Gastroesophageal sphincter (tissue), 4 donors: ENCODE measurements around the gene GON4L. TPM values are rescaled to one million over a fixed set of nuclear protein-coding genes. Genes with fewer than 3 reads are reported as not detected.
"Not testable (repeated sequence)": the region's sequence is repeated elsewhere in the genome, so short reads cannot be mapped to it uniquely, and the experiment has no call there.

Experiments
- ATAC-seq: fragments of 150-250 bp; one replicate; pipeline ENCODE4 v1.9.1; 2016; ENCODE audit warnings: mild to moderate bottlenecking, moderate library complexity
- H3K27ac ChIP-seq, 4 donors: fragments of 200-600 bp; sonication (generic) in 3 of 4; 1 replicate in 3 of 4; 2 replicates in 1 of 4; pipeline ENCODE4 v1.5.1; 2016 to 2019
- H3K27me3 ChIP-seq: fragments of 200-600 bp; sonication (generic); one replicate; pipeline ENCODE4 v1.5.1; 2019
- H3K36me3 ChIP-seq, 2 donors: fragments of 200-600 bp; sonication (generic); one replicate each; pipeline ENCODE4 v1.5.1; 2019; ENCODE audit warnings: control low read depth in 1 of 2
- H3K4me1 ChIP-seq, 3 donors: fragments of 200-600 bp; sonication (generic); 1 replicate in 2 of 3; 2 replicates in 1 of 3; pipeline ENCODE4 v1.5.1; 2016 to 2019; ENCODE audit warnings: control low read depth in 2 of 3
- H3K4me3 ChIP-seq, 2 donors: fragments of 200-600 bp; sonication (generic); one replicate each; pipeline ENCODE4 v1.5.1; 2019; ENCODE audit warnings: mild to moderate bottlenecking in 1 of 2, moderate library complexity in 1 of 2
- H3K9me3 ChIP-seq, 3 donors: fragments of 200-600 bp; sonication (generic); one replicate each; pipeline ENCODE4 v1.5.1; 2017 to 2019; ENCODE audit warnings: control low read depth in 2 of 3
- EP300 ChIP-seq: sonication (generic); formaldehyde crosslinking; IDR thresholded peaks from one replicate; pipeline ENCODE4 v1.6.1; 2017; ENCODE audit warnings: antibody characterized with exemption, mild to moderate bottlenecking
- POLR2A ChIP-seq, 2 donors: fragments of 450-650 bp; IDR thresholded peaks; one replicate each; pipeline ENCODE4 v1.6.1; 2017; ENCODE audit warnings: antibody characterized with exemption in 2 of 2, mild to moderate bottlenecking in 2 of 2, moderate library complexity in 1 of 2
- POLR2AphosphoS5 ChIP-seq: sonication (generic); formaldehyde crosslinking; IDR thresholded peaks from one replicate; pipeline ENCODE4 v1.6.1; 2017; ENCODE audit warnings: antibody characterized with exemption
- WGBS, 2 donors: methylation state at CpG; one replicate each; pipeline ENCODE4 v1.1.5; 2018; ENCODE audit warnings: low coverage in 1 of 2; 5-methylcytosine and 5-hydroxymethylcytosine counted together
- total RNA-seq, 4 donors: library from RNA; depleted of rRNA; stranded (reverse); fragments of >200 nt; gene quantifications; one replicate each; pipeline ENCODE4 v1.1.0, GENCODE V29; 2016
- TF ChIP-seq, protein P1 (sequence below), 4 experiments: fragments of 200-600 bp in 2 of 4; fragments of 450-650 bp in 2 of 4; sonication (generic) in 1 of 4; IDR thresholded peaks; one replicate each; pipeline ENCODE4 v1.5.1; 2017 to 2019; ENCODE audit warnings: antibody characterized with exemption in 4 of 4, mild to moderate bottlenecking in 2 of 4, moderate library complexity in 2 of 4

GON4L gene
- total RNA-seq, 4 donors from 2014 or later, result 16.6 to 55.1 (median 35.9) TPM

DNA sequence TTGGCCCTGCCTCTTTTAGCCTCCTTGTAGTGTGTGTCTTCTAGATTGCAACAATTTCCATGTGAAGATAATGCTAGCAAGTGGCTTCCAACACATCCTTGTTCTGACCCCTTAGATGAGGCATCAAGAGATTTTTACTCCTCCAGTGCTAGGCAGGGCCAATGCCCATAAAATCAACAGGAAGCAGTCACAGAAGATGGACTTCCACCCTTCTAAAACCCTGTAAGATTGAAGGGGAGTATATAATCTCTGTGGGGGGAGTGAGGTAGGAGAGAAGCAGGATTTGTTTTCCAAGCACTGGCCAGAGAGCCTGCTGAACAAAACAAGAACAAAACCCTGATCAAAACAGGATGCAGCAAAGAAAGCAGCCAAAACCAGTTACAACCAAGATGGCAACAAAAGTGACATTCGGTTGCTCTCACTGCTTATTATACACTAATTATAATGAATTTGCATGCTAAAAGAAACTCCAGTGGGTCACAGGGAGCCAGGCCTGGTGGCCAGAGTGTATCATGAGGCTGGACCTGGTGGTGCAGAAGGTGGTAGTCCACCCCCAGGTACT is 12.1 kb downstream of the GON4L start:
- H3K36me3 ChIP-seq, result peaks cover 0 to 45% of the 10 kb centered on the region in 2 donors

DNA sequence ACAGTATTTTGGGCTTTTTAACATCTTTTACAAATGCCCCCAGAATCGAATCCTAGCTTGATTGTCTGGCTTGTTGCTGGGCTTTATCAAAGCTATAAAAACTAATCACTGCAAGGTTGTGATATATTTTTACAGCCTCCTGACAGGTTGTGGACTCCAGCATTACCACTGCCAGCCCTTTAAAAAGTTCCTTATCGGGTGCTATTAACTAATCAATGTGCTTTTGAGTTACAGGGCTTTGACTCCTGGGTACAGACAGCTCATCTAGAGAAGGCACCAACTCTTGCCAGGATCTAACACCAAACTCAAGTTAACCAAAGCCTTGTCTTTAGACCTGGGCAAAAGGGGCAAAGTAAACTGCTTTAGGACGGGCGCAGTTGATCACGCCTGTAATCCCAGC is 16.6 kb downstream of the GON4L start:
- H3K4me1 ChIP-seq, result peaks cover 0 to 16% (median 0%) of the 10 kb centered on the region in 3 donors
- H3K4me3 ChIP-seq, result no peak overlapping the region
- ATAC-seq, result no peak
- peaks cover 0 to 21% of the 10 kb centered on the region in 2 donors for H3K36me3 ChIP-seq
- no peaks in the 10 kb centered on the region for H3K27me3 ChIP-seq
- H3K9me3 ChIP-seq, result no peaks in the 10 kb centered on the region
- H3K27ac ChIP-seq, result no peak overlapping the region
- WGBS, 2 donors, result 83 to 100% methylated on average over 1 to 2 of the region's 5 CpGs
- TF ChIP-seq POLR2AphosphoS5 (no peak), POLR2A (IDR thresholded peaks at IDR 0.05) (no peak), EP300 (no peak)
- TF ChIP-seq, protein P1, sequence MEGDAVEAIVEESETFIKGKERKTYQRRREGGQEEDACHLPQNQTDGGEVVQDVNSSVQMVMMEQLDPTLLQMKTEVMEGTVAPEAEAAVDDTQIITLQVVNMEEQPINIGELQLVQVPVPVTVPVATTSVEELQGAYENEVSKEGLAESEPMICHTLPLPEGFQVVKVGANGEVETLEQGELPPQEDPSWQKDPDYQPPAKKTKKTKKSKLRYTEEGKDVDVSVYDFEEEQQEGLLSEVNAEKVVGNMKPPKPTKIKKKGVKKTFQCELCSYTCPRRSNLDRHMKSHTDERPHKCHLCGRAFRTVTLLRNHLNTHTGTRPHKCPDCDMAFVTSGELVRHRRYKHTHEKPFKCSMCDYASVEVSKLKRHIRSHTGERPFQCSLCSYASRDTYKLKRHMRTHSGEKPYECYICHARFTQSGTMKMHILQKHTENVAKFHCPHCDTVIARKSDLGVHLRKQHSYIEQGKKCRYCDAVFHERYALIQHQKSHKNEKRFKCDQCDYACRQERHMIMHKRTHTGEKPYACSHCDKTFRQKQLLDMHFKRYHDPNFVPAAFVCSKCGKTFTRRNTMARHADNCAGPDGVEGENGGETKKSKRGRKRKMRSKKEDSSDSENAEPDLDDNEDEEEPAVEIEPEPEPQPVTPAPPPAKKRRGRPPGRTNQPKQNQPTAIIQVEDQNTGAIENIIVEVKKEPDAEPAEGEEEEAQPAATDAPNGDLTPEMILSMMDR (IDR thresholded peaks at IDR 0.05), result no peak

More for the DNA sequence above, 12.1 kb downstream of the GON4L start:
- no peaks in the 10 kb centered on the region for H3K9me3 ChIP-seq
- H3K4me1 ChIP-seq, result peaks cover 0 to 32% (median 0%) of the 10 kb centered on the region in 3 donors
- no peaks in the 10 kb centered on the region for H3K27me3 ChIP-seq
- TF ChIP-seq, protein P1 (IDR thresholded peaks at IDR 0.05), result no peak
- TF ChIP-seq POLR2AphosphoS5 (no peak), EP300 (no peak), POLR2A (IDR thresholded peaks at IDR 0.05) (no peak)
- WGBS, 2 donors, result 71 to 78% methylated on average over 1 of the region's 1 CpG
- no peak overlapping the region for H3K27ac ChIP-seq
- ATAC-seq, result no peak
- no peak overlapping the region for H3K4me3 ChIP-seq

DNA sequence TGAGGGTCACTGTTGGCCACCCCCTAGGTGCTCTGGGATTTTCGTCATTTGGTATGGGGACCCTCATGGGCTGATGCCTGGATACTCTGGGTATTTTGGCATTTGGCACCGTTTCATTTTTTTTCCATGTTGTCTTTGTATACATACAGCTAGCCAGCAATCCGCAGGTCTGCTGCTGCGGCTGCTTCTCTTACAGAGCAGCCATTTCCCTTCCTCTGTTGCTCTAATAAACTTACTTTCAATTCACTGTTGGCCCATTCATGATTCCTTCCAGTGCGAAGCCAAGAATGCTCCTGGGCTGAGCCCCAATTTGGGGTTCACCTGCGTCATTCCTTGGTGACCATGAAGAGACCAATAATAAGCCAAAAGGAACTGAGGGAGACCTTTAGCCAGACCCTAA is 21.5 kb downstream of the GON4L start:
- TF ChIP-seq EP300, result no peak
- TF ChIP-seq POLR2A (IDR thresholded peaks at IDR 0.05), result no peak
- TF ChIP-seq, protein P1 (IDR thresholded peaks at IDR 0.05), result no peak
- TF ChIP-seq POLR2AphosphoS5, result no peak
- no peak for ATAC-seq
- WGBS, 2 donors, result 88 to 96% methylated on average over 3 to 5 of the region's 6 CpGs
- no peaks in the 10 kb centered on the region for H3K9me3 ChIP-seq
- H3K4me3 ChIP-seq, result no peak overlapping the region
- no peaks in the 10 kb centered on the region for H3K27me3 ChIP-seq
- H3K4me1 ChIP-seq, result peaks cover 0 to 5% (median 0%) of the 10 kb centered on the region in 3 donors
- H3K27ac ChIP-seq, result no peak overlapping the region
- peaks cover 0 to 3% of the 10 kb centered on the region in 2 donors for H3K36me3 ChIP-seq

DNA sequence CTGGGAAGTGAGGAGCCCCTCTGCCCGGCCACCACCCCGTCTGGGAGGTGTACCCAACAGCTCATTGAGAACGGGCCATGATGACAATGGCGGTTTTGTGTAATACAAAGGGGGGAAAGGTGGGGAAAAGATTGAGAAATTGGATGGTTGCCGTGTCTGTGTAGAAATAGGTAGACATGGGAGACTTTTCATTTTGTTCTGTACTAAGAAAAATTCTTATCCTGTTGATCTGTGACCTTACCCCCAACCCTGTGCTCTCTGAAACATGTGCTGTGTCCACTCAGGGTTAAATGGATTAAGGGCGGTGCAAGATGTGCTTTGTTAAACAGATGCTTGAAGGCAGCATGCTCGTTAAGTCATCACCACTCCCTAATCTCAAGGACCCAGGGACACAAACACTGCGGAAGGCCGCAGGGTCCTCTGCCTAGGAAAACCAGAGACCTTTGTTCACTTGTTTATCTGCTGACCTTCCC is 22.1 kb downstream of the GON4L start:
- H3K4me3 ChIP-seq, H3K27ac ChIP-seq, H3K9me3 ChIP-seq, H3K4me1 ChIP-seq, H3K36me3 ChIP-seq, ATAC-seq, H3K27me3 ChIP-seq: not testable (repeated sequence)
- WGBS, 2 donors, result 93% methylated on average over 2 of the region's 9 CpGs; no CpG with 5 or more reads in 1 of the 2 donors

DNA sequence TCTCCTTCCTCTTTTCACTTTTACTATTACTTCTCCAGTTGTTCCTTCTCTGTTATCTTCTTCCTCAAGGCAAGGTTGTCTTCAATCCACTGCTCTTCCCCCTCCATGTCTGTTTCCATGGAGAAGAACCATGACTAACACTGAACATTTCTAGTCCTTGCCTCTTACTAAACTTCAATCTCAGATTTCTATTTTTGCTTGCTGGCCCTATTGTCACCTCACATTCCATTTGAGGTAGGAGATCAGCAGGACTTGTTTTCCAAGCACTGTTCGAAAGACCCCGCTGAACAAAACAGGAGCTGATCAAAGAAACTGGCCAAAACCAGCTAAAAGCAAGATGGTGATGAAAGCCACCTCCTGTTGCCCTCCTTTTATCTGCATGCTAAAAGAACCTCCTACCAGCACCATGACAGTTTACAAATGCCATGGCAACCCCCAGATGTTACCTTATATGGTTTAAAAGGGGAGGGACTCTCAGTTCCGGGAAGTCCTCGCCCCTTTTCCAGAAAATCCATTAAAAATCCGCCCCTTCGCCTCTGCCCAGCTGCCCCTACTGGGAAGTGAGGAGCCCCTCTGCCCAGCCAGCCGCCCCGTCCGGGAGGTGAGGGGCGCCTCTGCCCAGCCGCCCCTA is 22.6 kb downstream of the GON4L start:
- H3K27me3 ChIP-seq, result no peaks in the 10 kb centered on the region
- H3K4me3 ChIP-seq, result no peak overlapping the region
- H3K9me3 ChIP-seq, result no peaks in the 10 kb centered on the region
- 80 to 100% methylated on average over 1 of the region's 11 CpGs for WGBS, 2 donors
- ATAC-seq, result no peak
- no peak overlapping the region for H3K27ac ChIP-seq
- H3K36me3 ChIP-seq, result peaks cover 0 to 3% of the 10 kb centered on the region in 2 donors
- TF ChIP-seq, protein P1 (IDR thresholded peaks at IDR 0.05), result no peak
- TF ChIP-seq POLR2AphosphoS5 (no peak), EP300 (no peak), POLR2A (IDR thresholded peaks at IDR 0.05) (no peak)
- peaks cover 0 to 5% (median 0%) of the 10 kb centered on the region in 3 donors for H3K4me1 ChIP-seq
